Coronary artery (tissue), 2 donors: ENCODE data around the gene OTUB2.

Experiments
- DNase-seq: peaks from one replicate; pipeline ENCODE4 v3.0.0-alpha.2; 2017; ENCODE audit warnings: low spot score
- H3K27ac ChIP-seq, 2 donors: fragments of 200-600 bp; sonication (generic); one replicate each; pipeline ENCODE4 v1.5.1; 2016 to 2019
- H3K4me3 ChIP-seq: fragments of 200-600 bp; sonication (generic); 2 replicates; pipeline ENCODE4 v1.5.1; 2016; ENCODE audit warnings: mild to moderate bottlenecking, moderate library complexity
- CTCF ChIP-seq: fragments of 200-600 bp; sonication (generic); IDR thresholded peaks from one replicate; pipeline ENCODE4 v1.5.1; 2019; ENCODE audit warnings: antibody characterized with exemption

OTUB2 gene

GRCh38 chr14:94079891-94080620, 53.9 kb downstream of the OTUB2 start:
- Histone ChIP-seq H3K27ac (peak overlapping the region; percentile 92 to 98), H3K4me3 (peak overlapping the region; percentile 87)
- no peak for DNase-seq
- no peak for TF ChIP-seq CTCF

GRCh38 chr14:94080621-94081385, 54.7 kb downstream of the OTUB2 start, which contains the start of the genes DDX24 and IFI27L1:
Gene DDX24 (minus strand): TSS chr14:94081202. CDS start chr14:94079742, 1,460 bp downstream.
Gene IFI27L1 (plus strand): TSS chr14:94081310. CDS start chr14:94096938, 15,628 bp downstream.
- no peak for TF ChIP-seq CTCF
- peak; percentile 95 for DNase-seq
- Histone ChIP-seq H3K27ac (peak within 1 kb of the TSS; percentile 92 to 98), H3K4me3 (peak within 1 kb of the TSS; percentile 87)

GRCh38 chr14:94081386-94081820, 55.3 kb downstream of the OTUB2 start:
- no peak for TF ChIP-seq CTCF
- Histone ChIP-seq H3K4me3 (peak overlapping the region; percentile 87), H3K27ac (peak overlapping the region; percentile 92 to 98)
- DNase-seq = no peak

GRCh38 chr14:94087891-94088290, 61.8 kb downstream of the OTUB2 start:
- no peak for TF ChIP-seq CTCF
- H3K27ac ChIP-seq = no peak overlapping the region
- H3K4me3 ChIP-seq = no peak overlapping the region
- no peak for DNase-seq

- no peak overlapping the region for H3K4me3 ChIP-seq
- TF ChIP-seq CTCF = no peak
- no peak overlapping the region for H3K27ac ChIP-seq
- DNase-seq = no peak
Observed at GRCh38 chr14:94088516-94088915, 62.4 kb downstream of the OTUB2 start.

- no peak for DNase-seq
Observed at GRCh38 chr14:94089479-94089878, 63.3 kb downstream of the OTUB2 start.

More at GRCh38 chr14:94089479-94089878, 63.3 kb downstream of the OTUB2 start:
- no peak overlapping the region for H3K27ac ChIP-seq
- H3K4me3 ChIP-seq = no peak overlapping the region
- TF ChIP-seq CTCF = no peak
